ENCODE results near the gene ARID1B. TPM values are rescaled to one million over a fixed set of nuclear protein-coding genes. Genes with fewer than 3 reads are reported as not detected.

ARID1B gene
- total RNA-seq, 1 donor from 2014 or later = 78.1 TPM

DNA sequence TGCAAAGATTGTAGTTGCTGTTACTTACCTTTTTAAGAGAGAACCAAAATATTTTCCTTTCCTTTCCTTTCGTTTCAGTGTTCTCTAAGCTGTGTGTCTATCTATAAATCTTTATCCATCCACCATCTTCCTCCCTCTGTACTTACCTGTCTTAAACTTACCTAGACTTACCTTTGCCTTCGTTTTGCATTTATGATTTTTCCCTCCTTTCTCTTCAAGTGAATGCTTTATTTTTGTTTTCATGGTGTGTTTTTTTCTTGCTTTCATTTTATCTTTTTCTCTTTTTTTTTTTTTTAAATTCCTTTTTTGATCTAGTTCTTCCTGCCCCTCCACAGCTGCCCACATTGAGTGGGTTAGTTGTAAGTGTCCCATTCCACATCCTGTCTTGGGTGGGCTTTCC lies 26.2 kb downstream of the ARID1B start:
- Mint-ChIP-seq H3K4me1 (ENCODE audit: unreplicated experiment) (peaks cover 29% of the 10 kb centered on the region), H3K27ac (ENCODE audit: unreplicated experiment) (no peak overlapping the region), H3K9me3 (ENCODE audit: unreplicated experiment) (no peaks in the 10 kb centered on the region), H3K36me3 (ENCODE audit: unreplicated experiment) (no peaks in the 10 kb centered on the region), H3K27me3 (ENCODE audit: unreplicated experiment) (no peaks in the 10 kb centered on the region), H3K4me3 (ENCODE audit: unreplicated experiment) (no peak overlapping the region)
- DNase-seq (ENCODE audit: extremely low spot score, unreplicated experiment) = no peak
- TF ChIP-seq, protein P1, sequence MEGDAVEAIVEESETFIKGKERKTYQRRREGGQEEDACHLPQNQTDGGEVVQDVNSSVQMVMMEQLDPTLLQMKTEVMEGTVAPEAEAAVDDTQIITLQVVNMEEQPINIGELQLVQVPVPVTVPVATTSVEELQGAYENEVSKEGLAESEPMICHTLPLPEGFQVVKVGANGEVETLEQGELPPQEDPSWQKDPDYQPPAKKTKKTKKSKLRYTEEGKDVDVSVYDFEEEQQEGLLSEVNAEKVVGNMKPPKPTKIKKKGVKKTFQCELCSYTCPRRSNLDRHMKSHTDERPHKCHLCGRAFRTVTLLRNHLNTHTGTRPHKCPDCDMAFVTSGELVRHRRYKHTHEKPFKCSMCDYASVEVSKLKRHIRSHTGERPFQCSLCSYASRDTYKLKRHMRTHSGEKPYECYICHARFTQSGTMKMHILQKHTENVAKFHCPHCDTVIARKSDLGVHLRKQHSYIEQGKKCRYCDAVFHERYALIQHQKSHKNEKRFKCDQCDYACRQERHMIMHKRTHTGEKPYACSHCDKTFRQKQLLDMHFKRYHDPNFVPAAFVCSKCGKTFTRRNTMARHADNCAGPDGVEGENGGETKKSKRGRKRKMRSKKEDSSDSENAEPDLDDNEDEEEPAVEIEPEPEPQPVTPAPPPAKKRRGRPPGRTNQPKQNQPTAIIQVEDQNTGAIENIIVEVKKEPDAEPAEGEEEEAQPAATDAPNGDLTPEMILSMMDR (IDR thresholded peaks at IDR 0.05) = no peak

DNA sequence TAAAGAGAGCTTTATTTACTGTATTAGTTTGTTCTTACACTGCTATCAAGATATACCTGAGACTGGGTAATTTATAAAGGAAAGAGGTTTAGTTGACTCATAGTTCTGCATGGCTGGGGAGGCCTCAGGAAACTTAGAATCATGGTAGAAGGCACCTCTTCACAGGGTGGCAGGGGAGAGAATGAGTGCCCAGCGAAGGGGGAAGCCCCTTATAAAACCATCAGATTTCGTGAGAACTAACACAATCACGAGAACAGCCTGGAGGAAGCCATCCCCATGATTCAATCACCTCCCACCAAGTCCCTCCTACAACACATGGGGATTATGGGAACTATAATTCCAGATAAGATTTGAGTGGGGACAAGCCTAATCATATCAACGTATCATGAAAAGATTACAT lies 27.2 kb downstream of the ARID1B start:
- TF ChIP-seq, protein P1 (IDR thresholded peaks at IDR 0.05) = no peak
- Mint-ChIP-seq H3K27me3 (ENCODE audit: unreplicated experiment) (no peaks in the 10 kb centered on the region), H3K27ac (ENCODE audit: unreplicated experiment) (no peak overlapping the region), H3K4me1 (ENCODE audit: unreplicated experiment) (peaks cover 36% of the 10 kb centered on the region), H3K4me3 (ENCODE audit: unreplicated experiment) (no peak overlapping the region), H3K36me3 (ENCODE audit: unreplicated experiment) (no peaks in the 10 kb centered on the region), H3K9me3 (ENCODE audit: unreplicated experiment) (no peaks in the 10 kb centered on the region)
- no peak for DNase-seq (ENCODE audit: extremely low spot score, unreplicated experiment)

DNA sequence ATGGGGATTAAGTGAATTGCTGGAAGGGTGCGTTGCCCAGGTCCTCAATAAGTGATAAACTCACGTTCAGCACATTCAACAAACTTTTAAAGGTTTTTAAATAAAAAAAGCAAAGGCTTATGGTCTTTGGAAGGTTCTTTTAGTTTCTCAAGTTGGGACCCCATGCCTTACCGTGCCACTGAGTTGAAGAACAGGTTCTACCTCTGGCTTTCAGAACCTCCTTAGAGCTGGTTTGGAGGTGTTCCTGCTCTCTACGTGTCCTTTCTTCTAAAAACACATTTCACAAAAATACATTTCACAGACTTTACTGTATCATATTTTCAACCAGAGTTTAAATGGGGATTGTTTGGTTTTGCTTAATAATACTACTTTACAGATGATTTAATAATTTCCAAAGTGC lies 29.0 kb downstream of the ARID1B start:
- TF ChIP-seq, protein P1 (IDR thresholded peaks at IDR 0.05) = no peak
- peaks cover 44% of the 10 kb centered on the region for H3K4me1 Mint-ChIP-seq (ENCODE audit: unreplicated experiment)
- H3K4me3 Mint-ChIP-seq (ENCODE audit: unreplicated experiment) = no peak overlapping the region
- no peaks in the 10 kb centered on the region for H3K9me3 Mint-ChIP-seq (ENCODE audit: unreplicated experiment)
- H3K27me3 Mint-ChIP-seq (ENCODE audit: unreplicated experiment) = no peaks in the 10 kb centered on the region
- H3K36me3 Mint-ChIP-seq (ENCODE audit: unreplicated experiment) = no peaks in the 10 kb centered on the region
- no peak for DNase-seq (ENCODE audit: extremely low spot score, unreplicated experiment)
- H3K27ac Mint-ChIP-seq (ENCODE audit: unreplicated experiment) = no peak overlapping the region

DNA sequence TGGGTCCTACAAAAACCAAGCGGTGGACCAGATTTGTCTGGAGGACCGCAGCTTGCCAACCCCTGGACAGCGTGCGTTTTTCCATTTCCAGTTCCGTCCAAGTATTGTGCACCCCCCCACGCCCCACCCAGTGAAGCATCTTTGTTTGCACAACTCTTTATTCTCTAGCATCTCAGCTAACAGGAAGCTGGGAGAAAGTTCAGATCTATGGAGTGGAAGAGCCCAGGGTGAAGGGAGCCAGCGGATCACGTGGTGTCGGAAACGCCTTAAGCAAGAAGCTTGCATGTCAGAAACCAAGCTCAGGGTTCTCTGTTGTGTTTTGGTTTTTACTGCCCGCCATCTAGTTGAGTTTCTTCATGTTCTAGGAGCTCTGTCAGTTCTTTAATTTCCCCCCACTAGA lies 29.9 kb downstream of the ARID1B start:
- H3K4me3 Mint-ChIP-seq (ENCODE audit: unreplicated experiment) = no peak overlapping the region
- no peak overlapping the region for H3K27ac Mint-ChIP-seq (ENCODE audit: unreplicated experiment)
- DNase-seq (ENCODE audit: extremely low spot score, unreplicated experiment) = no peak
- no peaks in the 10 kb centered on the region for H3K9me3 Mint-ChIP-seq (ENCODE audit: unreplicated experiment)
- H3K27me3 Mint-ChIP-seq (ENCODE audit: unreplicated experiment) = no peaks in the 10 kb centered on the region
- peaks cover 38% of the 10 kb centered on the region for H3K4me1 Mint-ChIP-seq (ENCODE audit: unreplicated experiment)
- TF ChIP-seq, protein P1 (IDR thresholded peaks at IDR 0.05) = no peak
- H3K36me3 Mint-ChIP-seq (ENCODE audit: unreplicated experiment) = no peaks in the 10 kb centered on the region

DNA sequence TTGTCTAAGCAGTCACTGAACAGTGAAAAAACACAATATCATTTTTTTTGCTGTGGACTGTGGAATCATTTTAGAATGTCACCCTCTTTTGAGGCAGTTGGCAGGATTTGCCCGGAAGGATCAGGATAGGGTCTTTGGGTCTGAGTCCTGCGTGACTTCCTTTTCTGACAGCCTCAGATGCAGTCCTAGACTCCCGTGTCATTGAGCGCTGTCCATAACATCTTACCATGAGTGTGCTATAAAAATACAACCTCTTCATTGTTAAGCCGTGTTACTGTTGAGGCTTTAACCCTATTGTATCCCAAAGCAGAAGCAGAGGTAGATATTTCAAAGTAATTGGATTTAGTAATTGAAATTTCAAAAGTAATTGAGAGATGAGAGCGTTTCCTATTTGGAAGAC lies 30.6 kb downstream of the ARID1B start:
- TF ChIP-seq, protein P1 (IDR thresholded peaks at IDR 0.05) = no peak
- H3K4me3 Mint-ChIP-seq (ENCODE audit: unreplicated experiment) = no peak overlapping the region
- H3K4me1 Mint-ChIP-seq (ENCODE audit: unreplicated experiment) = peaks cover 38% of the 10 kb centered on the region
- no peak for DNase-seq (ENCODE audit: extremely low spot score, unreplicated experiment)
- no peaks in the 10 kb centered on the region for H3K27me3 Mint-ChIP-seq (ENCODE audit: unreplicated experiment)
- H3K27ac Mint-ChIP-seq (ENCODE audit: unreplicated experiment) = peak overlapping the region; percentile 21
- H3K36me3 Mint-ChIP-seq (ENCODE audit: unreplicated experiment) = no peaks in the 10 kb centered on the region
- no peaks in the 10 kb centered on the region for H3K9me3 Mint-ChIP-seq (ENCODE audit: unreplicated experiment)

All from osteocyte (in vitro differentiated cells).